Activated CD8-positive, alpha-beta memory T cell treated with anti-CD3 and anti-CD28 coated beads for 4 hours (primary cell): ENCODE measurements around the gene ADPRH.

Experiments used
- DNase-seq, 2 donors: peaks; one replicate each; pipeline ENCODE4 v3.0.0-alpha.2; 2020; ENCODE audit warnings: low read depth in 2 of 2

The ADPRH gene

GRCh38 chr3:119596398-119596797 lies 17.1 kb downstream of the ADPRH start:
- no peak for DNase-seq

- no peak for DNase-seq
Observed at GRCh38 chr3:119597548-119598288, 18.4 kb downstream of the ADPRH start, which contains the start of gene PLA1A. TSS of gene PLA1A (plus strand) at chr3:119597885. CDS start at chr3:119597914, 29 bp downstream.

DNA sequence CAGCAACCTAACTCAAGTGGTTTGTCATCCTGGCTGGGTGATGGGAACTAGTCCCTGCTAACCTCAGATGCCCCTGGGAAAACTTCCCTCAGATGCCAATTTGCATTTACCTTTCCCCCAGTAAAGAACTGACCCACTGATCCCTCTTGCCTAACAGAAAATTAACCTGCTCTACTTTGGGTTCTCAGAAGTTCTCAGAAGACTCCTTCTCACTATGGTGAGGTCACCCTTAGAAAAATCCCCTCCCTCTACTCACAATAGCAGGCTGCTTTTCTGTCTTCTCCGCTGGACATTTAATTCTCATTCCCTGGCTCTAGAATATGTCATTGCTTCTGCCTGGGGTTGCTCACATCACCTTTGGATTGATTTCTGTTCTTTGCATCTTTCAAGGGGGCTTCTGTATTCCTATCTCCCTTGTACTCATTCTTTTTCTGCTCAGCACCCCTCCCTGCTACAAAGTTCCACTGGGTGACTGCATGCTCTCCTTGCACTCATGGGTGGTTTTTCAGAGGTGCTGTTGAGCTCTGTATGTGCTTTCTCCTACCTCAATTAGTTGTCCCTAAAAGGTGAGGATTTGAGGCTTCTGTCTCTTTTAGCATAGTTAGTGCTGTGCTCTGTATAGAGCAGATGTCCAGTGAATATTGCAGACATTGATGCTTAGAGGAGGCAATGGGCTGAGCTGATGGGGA lies 19.3 kb downstream of the ADPRH start:
- DNase-seq: no peak

- DNase-seq: no peak
Observed at GRCh38 chr3:119599558-119600174, 20.4 kb downstream of the ADPRH start.

GRCh38 chr3:119600732-119601131 lies 21.4 kb downstream of the ADPRH start:
- no peak for DNase-seq

DNA sequence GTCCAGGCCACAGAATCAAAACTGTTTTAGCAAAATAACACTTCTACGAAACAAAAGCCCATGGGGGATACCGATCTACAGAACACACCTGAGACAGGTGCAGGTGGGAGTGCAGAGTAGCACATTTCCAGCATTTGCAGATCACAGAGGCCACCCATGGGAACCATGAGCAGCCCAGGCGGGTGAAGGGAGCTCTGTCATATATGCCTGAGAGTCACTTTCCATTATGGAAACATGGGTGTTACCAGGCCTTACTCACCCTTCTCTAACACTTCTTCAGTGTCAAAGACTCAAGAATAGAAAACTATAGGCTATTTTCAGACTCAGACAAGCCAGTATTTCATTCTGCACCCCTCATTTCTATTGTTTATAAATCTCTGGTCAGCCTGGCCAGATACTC lies 21.9 kb downstream of the ADPRH start:
- DNase-seq: no peak

GRCh38 chr3:119602676-119603075 lies 23.4 kb downstream of the ADPRH start:
- no peak for DNase-seq

GRCh38 chr3:119604878-119605277 lies 25.6 kb downstream of the ADPRH start:
- no peak for DNase-seq

GRCh38 chr3:119608405-119609000 lies 29.2 kb downstream of the ADPRH start:
- no peak for DNase-seq

DNA sequence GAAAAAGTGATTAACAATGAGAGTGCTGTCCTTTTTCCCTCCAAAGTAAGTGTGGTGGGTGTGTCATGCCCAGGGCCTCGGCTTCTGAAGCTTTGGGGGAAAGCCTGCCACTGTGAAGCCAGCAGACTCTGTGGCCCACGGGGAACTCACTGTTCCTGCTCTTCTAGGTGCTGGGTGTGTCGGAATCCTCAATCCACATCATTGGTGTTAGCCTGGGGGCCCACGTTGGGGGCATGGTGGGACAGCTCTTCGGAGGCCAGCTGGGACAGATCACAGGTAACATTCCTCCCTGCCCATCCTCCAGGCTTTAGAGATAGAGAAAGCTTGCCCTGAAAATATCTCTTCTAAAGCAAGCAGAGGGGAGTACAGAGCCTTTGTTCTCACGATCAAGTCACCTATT lies 30.0 kb downstream of the ADPRH start:
- DNase-seq: no peak

- DNase-seq: no peak
Observed at GRCh38 chr3:119611664-119612063, 32.4 kb downstream of the ADPRH start.

DNA sequence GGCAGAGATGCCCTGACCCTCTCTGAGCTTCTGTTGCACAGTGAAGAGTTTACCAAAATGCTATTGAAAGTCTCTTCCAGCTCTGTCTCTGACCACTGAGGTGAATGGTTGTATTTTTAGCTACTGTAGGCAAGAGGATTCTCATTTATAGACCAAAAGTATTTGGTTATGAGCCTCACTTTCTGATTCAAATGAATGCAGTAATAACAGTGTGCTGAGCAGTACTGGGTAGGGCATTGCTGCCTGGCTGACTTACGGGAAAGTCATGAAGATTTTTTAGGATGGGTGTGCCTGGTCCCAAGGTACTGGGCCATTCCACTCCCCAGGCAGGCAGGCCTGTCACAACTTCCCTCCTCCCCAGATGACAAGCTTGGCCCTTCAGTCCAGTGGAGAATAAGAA lies 33.9 kb downstream of the ADPRH start:
- DNase-seq: no peak

DNA sequence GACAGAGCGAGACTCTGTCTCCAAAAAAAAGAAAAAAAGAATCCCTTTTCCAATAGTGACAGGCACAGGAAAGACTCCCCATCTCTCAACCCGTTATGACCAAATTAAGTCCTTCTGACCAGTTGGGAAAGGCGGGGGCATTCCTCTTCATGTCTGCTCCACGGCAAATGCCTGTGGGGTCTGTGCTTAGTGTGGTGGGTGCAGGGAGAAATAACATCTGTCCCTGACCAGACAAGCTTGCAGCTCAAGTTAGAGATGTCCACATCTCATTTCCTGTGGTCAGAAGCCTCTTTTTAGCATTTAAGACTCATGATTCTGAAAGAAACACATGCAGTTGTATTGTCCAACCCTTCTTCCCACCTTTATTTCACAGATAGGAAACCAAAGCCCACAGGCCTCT lies 34.6 kb downstream of the ADPRH start:
- DNase-seq: no peak

DNA sequence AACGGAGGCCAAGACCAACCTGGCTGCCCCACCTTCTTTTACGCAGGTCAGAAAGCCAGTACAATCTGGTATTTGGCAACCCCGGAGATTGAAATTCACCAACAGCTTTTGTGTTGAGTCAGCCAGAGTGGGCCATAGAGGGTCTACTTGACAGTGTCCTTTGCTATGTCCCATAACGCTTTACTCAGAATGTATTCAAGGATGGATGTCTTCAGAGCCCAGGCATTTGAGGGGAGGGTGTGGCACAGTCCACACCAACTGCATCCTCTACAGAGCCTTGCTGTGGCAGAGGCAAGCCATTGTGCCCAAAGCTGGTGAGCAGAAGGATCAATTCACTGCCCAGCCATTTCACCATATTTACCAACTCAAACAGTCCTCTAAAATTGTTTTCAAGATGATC lies 36.8 kb downstream of the ADPRH start:
- no peak for DNase-seq

- DNase-seq: no peak
Observed at GRCh38 chr3:119619094-119619493, 39.8 kb downstream of the ADPRH start.

DNA sequence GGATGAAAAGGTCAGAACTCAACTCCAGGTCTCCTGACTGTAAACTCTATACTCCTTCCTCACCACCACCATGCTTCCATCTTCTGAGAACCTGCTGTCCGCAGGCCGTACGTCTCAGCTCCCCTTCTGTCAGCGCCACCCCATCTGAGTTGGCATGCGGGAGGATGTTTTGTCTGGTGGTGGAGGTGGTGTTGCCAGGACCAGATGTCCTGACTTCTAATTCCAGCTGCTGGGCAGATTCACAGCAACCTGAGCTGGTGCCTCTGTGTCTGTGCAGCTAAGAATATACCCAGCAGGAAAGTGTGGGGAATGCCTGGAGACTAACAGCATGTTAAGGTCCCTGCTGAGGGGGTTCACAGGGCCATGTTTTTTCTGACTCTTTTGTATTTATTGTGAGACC lies 41.6 kb downstream of the ADPRH start:
- DNase-seq: no peak

DNA sequence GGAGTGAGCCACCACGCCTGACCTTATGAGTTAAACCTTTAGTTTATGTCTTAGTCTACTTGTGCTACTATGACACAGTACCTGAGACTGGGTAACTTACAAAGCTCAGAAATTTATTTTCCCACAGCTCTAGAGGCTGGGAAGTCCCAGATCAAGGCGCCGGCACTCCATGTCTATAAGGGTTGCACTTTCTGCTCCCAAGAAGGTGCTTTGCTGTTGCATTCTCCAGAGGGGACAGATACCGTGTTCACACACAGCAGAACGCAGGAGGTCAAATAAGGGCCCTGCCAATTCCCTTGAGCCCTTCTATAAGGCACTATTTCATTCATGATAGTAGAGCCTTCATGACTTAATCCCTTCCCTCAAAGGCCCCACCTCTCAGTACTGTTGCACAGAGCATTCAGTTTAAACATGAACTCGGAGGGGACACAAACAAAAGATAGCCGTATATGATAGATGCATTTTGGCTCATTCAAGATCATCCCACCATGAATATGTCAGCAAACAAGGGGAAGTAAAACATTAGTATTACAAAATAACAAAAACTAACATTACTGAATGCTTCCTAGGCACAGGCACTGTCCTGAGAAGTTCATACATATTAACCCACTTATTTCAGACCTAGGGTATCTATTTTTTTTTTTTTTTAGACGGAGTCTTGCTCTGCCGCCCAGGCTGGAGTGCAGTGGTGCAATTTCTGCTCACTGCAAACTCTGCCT lies 44.9 kb downstream of the ADPRH start:
- DNase-seq: no peak

DNA sequence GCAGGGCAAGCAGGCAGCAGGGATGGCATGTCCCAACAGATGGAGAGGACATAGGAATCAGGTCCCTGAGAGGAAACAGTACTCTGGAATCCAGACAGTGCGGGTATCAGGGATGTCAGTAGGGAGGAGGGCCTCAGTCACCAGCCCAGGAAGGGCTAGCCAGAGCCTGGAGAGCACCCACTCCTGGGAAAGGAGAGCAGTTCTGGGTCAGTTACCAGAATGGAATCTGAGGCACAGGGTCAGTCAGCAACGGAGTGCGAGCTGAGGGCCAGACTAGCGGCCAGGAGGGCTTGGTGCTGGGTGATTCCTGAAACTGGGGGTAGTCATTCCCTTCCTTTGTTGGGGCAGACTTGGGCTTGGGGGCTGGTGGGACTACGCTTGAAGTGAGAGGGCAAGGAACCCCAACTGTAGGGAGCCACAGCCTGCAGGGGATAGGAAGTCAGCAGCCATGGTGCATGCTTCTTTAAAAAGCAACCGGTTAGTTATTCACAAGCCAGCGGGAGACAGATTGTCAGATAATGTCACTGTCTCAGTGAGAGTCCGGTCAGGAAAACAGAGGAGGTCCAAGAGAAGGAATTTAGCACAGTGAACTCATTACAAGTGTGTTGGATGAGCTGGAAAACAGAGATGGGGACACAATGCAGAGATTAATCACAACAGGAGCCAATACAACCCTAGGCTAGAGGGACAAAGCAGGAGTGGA lies 46.3 kb downstream of the ADPRH start:
- no peak for DNase-seq

DNA sequence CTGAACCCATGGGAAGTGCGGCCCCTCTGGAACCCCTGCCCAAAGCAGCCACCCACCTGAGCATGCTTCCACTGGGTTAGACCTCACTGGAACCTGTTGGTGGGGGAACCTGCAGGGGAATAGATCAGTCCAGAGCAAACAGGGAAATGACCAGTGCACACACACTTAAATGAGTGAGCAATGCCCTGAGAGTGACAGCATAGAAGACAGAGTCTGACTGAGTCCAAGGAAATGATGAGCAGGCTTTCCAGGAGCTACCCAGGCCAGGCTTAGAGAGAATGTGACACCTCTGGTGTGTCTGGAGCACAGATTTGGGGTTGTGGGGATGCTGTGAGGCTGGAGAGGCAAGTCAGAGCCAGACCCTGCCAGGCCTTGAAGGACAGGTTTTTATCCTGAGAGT lies 46.9 kb downstream of the ADPRH start:
- DNase-seq: no peak

DNA sequence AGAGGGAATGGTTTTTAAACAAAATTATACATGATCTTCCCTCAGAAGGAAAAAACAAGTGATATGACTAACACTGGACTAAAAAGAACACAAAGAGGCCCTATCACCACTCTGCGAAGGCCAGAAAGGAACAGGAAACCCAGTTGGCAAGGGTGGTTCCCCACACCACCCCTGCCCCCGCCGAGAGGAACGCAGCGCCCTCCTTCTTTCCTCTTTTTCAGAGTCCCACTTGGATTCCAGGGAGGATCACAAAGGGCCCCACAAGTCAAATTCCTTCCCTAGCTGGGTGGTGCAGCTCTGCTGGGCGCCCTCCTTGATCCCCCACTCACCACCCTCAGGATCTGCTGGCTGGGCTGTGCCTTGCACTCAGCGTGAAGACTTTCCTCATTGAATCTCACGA lies 48.2 kb downstream of the ADPRH start:
- DNase-seq: no peak

GRCh38 chr3:119628390-119628789 lies 49.1 kb downstream of the ADPRH start:
- no peak for DNase-seq
